ENCODE data around the gene TEX2.

The TEX2 gene

DNA sequence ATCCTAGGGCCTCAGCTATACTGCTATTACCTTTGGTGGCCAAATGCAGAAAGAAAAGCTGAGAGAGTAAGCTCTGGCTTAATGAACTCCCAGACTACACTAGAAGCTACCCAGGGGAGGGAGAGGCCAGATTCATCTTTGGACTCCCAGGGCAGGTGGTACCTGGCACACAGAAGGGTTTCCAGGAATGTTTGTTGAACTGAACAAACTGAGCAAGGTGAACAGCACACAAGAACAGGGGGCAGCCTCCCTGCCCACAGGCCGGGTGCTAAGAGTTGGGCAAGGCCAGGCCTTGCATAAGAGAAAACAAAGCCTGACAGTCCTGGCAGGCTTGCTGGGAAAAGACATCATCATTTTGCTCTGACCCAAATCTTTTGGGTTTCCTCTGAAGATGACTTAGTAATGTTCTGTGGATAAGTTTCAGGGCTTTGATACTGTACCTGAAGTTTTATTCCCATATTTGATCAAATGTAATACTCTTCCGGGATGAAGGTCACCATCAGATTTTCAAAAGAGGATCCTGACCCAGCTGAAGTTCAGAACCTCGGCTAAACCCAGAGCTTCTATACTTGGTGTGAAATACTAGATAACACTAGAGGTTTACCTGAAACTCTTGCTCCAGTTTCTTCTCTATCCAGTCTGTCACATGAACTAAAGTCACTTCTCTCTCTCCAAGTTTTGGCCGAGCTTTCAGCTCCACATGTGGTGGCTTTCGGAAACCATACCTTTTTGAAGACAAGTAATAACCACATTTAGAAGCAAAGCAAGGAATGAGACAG lies 112.6 kb downstream of the TEX2 start:
- Histone ChIP-seq H3K9ac (ENCODE audit: low read length) (no peak overlapping the region), H3K79me2 (ENCODE audit: low read length) (peaks cover 23% of the 10 kb centered on the region), H4K20me1 (ENCODE audit: insufficient read depth, low read length) (no peaks in the 10 kb centered on the region), H3K36me3 (replicated peaks; ENCODE audit: low read depth, low read length) (peaks cover 21% of the 10 kb centered on the region), H3K27ac (ENCODE audit: low read length) (no peak overlapping the region), H3K4me1 (ENCODE audit: low read length) (peaks cover 17% of the 10 kb centered on the region), H3K4me3 (ENCODE audit: low read length) (no peak overlapping the region), H3K9me3 (ENCODE audit: insufficient read depth, low read length) (no peaks in the 10 kb centered on the region), H2AFZ (ENCODE audit: low read depth, low read length) (no peak overlapping the region), H3K27me3 (ENCODE audit: low read depth, low read length) (no peaks in the 10 kb centered on the region; the same call in 1 of the 2 replicates), H3K4me2 (ENCODE audit: low read length) (no peak overlapping the region)
- TF ChIP-seq, protein P1, sequence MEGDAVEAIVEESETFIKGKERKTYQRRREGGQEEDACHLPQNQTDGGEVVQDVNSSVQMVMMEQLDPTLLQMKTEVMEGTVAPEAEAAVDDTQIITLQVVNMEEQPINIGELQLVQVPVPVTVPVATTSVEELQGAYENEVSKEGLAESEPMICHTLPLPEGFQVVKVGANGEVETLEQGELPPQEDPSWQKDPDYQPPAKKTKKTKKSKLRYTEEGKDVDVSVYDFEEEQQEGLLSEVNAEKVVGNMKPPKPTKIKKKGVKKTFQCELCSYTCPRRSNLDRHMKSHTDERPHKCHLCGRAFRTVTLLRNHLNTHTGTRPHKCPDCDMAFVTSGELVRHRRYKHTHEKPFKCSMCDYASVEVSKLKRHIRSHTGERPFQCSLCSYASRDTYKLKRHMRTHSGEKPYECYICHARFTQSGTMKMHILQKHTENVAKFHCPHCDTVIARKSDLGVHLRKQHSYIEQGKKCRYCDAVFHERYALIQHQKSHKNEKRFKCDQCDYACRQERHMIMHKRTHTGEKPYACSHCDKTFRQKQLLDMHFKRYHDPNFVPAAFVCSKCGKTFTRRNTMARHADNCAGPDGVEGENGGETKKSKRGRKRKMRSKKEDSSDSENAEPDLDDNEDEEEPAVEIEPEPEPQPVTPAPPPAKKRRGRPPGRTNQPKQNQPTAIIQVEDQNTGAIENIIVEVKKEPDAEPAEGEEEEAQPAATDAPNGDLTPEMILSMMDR (IDR thresholded peaks at IDR 0.05; ENCODE audit: low read depth, low read length): no peak
- TF ChIP-seq EZH2phosphoT487 (IDR thresholded peaks at IDR 0.05; ENCODE audit: low read depth): no peak

DNA sequence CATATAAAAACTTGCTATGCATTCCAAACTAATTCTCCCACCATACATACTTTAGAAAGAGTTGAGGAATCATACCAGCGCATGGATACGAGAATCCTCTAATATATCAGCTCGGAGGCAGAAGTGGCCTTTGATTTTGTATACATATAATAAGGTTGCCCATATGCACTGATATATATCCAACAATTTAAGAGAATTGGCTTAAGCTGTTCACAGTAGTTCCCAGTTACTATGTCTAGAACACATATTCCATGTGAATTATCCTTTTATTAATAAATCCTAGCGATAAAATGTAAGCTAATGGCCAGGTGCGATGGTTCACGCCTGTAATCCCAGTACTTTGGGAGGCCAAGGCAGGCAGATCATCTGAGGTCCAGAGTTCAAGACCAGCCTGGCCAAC lies 113.9 kb downstream of the TEX2 start:
- H3K9me3 ChIP-seq (ENCODE audit: insufficient read depth, low read length): no peaks in the 10 kb centered on the region
- H2AFZ ChIP-seq (ENCODE audit: low read depth, low read length): no peak overlapping the region
- peaks cover 21% of the 10 kb centered on the region for H3K36me3 ChIP-seq (replicated peaks; ENCODE audit: low read depth, low read length)
- H3K9ac ChIP-seq (ENCODE audit: low read length): no peak overlapping the region
- H3K79me2 ChIP-seq (ENCODE audit: low read length): peaks cover 23% of the 10 kb centered on the region
- peaks cover 21% of the 10 kb centered on the region for H3K4me1 ChIP-seq (ENCODE audit: low read length)
- TF ChIP-seq EZH2phosphoT487 (IDR thresholded peaks at IDR 0.05; ENCODE audit: low read depth): no peak
- TF ChIP-seq, protein P1 (IDR thresholded peaks at IDR 0.05; ENCODE audit: low read depth, low read length): no peak
- H4K20me1 ChIP-seq (ENCODE audit: insufficient read depth, low read length): no peaks in the 10 kb centered on the region
- no peak overlapping the region for H3K4me3 ChIP-seq (ENCODE audit: low read length)
- H3K27me3 ChIP-seq (ENCODE audit: low read depth, low read length): no peaks in the 10 kb centered on the region; the same call in 1 of the 2 replicates
- no peak overlapping the region for H3K4me2 ChIP-seq (ENCODE audit: low read length)
- no peak overlapping the region for H3K27ac ChIP-seq (ENCODE audit: low read length)

DNA sequence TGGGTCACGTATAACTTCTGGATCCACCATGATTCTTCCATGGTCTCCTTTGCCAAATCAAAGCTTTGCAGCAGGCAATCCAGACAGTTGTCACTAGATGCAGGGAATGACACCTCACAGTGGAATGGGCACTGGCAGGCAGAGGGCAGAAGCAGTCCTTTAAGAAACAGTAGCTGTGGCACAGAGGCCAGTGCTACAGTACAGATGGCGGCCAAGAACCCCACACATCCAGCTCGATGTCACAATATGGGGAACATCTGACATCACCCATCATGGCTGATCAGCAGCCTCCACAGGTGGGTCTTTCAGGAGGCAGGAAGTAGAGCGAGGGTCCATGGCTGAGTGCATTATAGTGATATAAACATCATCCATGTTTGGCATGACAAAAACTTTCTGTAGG lies 114.4 kb downstream of the TEX2 start:
- H4K20me1 ChIP-seq (ENCODE audit: insufficient read depth, low read length): no peaks in the 10 kb centered on the region
- peak overlapping the region; percentile 79 for H3K27ac ChIP-seq (ENCODE audit: low read length)
- no peak for TF ChIP-seq EZH2phosphoT487 (IDR thresholded peaks at IDR 0.05; ENCODE audit: low read depth)
- TF ChIP-seq, protein P1 (IDR thresholded peaks at IDR 0.05; ENCODE audit: low read depth, low read length): no peak
- H3K9ac ChIP-seq (ENCODE audit: low read length): no peak overlapping the region
- peaks cover 21% of the 10 kb centered on the region for H3K36me3 ChIP-seq (replicated peaks; ENCODE audit: low read depth, low read length)
- H3K9me3 ChIP-seq (ENCODE audit: insufficient read depth, low read length): no peaks in the 10 kb centered on the region
- H3K4me2 ChIP-seq (ENCODE audit: low read length): no peak overlapping the region
- H3K4me1 ChIP-seq (ENCODE audit: low read length): peaks cover 21% of the 10 kb centered on the region
- no peak overlapping the region for H3K4me3 ChIP-seq (ENCODE audit: low read length)
- no peak overlapping the region for H2AFZ ChIP-seq (ENCODE audit: low read depth, low read length)
- peaks cover 23% of the 10 kb centered on the region for H3K79me2 ChIP-seq (ENCODE audit: low read length)
- H3K27me3 ChIP-seq (ENCODE audit: low read depth, low read length): no peaks in the 10 kb centered on the region; the same call in 1 of the 2 replicates

DNA sequence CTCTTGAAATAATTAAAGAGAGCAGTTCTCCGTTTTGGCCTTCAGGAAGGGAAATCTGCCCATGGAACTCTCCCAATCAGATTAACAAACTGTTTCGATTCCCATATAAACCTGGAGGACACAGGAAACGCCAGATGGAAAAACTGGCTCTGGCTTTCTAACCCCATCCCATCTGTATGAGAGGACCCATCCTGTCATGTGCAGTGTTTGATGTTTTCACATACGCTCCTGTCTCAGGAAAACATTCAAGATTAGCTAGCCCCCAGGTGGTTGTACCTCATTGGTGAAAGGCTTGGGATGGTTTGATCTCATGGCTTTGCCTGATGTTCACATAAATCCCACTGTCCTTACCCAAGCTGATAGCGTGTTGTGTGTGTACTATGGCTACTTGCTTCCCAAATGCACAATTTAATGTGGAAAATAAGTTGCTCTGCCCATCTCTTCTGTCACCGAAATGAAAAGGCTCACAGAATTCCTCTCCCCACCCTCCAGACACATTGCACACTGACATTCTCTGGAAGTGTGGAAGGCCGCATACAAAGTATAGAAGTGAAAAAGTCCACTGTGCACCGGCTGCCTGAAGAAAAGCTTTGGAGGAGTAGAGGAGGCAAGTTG lies 114.9 kb downstream of the TEX2 start:
- Histone ChIP-seq H3K9ac (ENCODE audit: low read length) (peak overlapping the region; percentile 93), H2AFZ (ENCODE audit: low read depth, low read length) (no peak overlapping the region), H3K79me2 (ENCODE audit: low read length) (peaks cover 23% of the 10 kb centered on the region), H4K20me1 (ENCODE audit: insufficient read depth, low read length) (no peaks in the 10 kb centered on the region), H3K4me3 (ENCODE audit: low read length) (peak overlapping the region; percentile 84), H3K27ac (ENCODE audit: low read length) (peak overlapping the region; percentile 79), H3K4me1 (ENCODE audit: low read length) (peaks cover 21% of the 10 kb centered on the region), H3K4me2 (ENCODE audit: low read length) (peak overlapping the region; percentile 92), H3K27me3 (ENCODE audit: low read depth, low read length) (no peaks in the 10 kb centered on the region; the same call in 1 of the 2 replicates), H3K36me3 (replicated peaks; ENCODE audit: low read depth, low read length) (peaks cover 21% of the 10 kb centered on the region), H3K9me3 (ENCODE audit: insufficient read depth, low read length) (no peaks in the 10 kb centered on the region)
- no peak for TF ChIP-seq EZH2phosphoT487 (IDR thresholded peaks at IDR 0.05; ENCODE audit: low read depth)
- TF ChIP-seq, protein P1 (IDR thresholded peaks at IDR 0.05; ENCODE audit: low read depth, low read length): no peak

Data from OCI-LY3 (cell line).